GM18870 (cell line): ENCODE results near the gene PKP1.
"Not testable (repeated sequence)": the region's sequence is repeated elsewhere in the genome, so short reads cannot be mapped to it uniquely, and the experiment has no call there.

Experiments
- ATAC-seq: cut with Tn5 transposase; IDR thresholded peaks from one replicate; pipeline ENCODE4 v1.9.1; 2021; ENCODE audit warnings: moderate library complexity; ENCODE audit not compliant: unreplicated experiment

PKP1 gene, protein sequence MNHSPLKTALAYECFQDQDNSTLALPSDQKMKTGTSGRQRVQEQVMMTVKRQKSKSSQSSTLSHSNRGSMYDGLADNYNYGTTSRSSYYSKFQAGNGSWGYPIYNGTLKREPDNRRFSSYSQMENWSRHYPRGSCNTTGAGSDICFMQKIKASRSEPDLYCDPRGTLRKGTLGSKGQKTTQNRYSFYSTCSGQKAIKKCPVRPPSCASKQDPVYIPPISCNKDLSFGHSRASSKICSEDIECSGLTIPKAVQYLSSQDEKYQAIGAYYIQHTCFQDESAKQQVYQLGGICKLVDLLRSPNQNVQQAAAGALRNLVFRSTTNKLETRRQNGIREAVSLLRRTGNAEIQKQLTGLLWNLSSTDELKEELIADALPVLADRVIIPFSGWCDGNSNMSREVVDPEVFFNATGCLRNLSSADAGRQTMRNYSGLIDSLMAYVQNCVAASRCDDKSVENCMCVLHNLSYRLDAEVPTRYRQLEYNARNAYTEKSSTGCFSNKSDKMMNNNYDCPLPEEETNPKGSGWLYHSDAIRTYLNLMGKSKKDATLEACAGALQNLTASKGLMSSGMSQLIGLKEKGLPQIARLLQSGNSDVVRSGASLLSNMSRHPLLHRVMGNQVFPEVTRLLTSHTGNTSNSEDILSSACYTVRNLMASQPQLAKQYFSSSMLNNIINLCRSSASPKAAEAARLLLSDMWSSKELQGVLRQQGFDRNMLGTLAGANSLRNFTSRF

GRCh38 chr1:201282931-201283829 is at the start of gene PKP1:
TSS of gene PKP1 (plus strand) at chr1:201283506. CDS start at chr1:201283703, 197 bp downstream.
- ATAC-seq, result no peak

DNA sequence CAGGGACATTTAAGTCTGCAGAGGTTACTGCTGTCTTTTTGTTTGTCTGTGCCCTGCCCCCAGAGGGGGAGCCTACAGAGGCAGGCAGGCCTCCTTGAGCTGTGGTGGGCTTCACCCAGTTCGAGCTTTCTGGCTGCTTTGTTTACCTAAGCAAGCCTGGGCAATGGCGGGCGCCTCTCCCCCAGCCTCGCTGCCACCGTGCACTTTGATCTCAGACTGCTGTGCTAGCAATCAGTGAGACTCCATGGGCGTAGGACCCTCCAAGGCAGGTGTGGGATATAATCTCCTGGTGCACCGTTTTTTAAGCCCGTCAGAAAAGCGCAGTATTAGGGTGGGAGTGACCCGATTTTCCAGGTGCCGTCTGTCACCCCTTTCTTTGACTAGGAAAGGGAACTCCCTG is 43.7 kb upstream of the PKP1 start:
- not testable (repeated sequence) for ATAC-seq

DNA sequence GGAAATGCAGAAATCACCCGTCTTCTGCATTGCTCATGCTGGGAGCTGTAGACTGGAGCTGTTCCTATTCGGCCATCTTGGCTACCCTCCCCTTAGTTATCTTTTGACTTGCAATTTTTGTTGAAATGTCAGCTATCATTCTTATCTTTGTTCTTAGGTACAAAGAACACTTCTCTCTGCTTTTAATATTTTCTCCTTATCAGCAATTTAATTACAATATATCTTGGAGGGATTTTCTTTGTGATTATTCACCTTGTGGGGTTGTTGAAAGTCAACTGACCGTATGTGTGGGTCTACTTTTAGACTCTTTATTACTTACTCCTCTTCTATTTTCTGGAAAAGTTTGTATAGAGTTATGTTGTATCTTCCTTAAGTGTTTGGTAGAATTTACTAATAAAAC is 43.1 kb upstream of the PKP1 start:
- no peak for ATAC-seq

DNA sequence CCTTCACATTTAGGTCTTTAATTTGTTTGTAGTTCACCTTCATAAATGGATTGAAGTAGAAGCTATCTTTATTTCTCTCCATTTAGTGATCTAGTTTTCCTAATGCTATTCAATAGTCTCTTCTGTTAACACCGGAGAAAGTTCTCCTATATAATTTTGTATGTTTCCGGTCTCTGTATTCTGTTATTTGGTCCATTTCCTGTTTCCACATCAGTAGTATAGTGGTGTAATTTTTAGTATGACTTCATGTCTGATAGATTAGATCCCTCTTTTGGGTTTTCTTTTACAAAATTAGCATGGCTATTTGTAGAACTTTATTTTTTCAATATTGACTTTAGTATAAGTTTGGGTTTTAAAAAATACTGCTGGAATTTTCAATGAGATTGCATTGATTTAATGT is 41.6 kb upstream of the PKP1 start:
- ATAC-seq, result no peak

DNA sequence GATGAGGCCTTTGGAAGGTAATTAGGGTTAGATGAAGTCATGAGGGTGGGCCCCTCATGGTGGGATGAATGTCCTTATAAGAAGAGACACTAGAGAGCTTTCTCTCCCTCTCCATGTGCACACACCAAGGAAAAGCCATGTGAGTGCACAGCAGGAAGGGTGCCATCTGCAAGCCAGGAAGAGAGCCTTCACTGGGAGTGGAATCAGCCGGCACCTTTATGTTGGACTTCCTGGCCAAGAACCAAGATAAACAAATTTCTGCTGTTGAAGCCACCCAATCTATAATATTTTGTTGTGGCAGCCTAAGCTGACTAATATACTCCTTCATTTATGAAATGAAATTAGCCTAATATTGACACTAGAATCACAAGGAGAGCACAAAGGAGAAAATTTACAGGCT is 38.2 kb upstream of the PKP1 start:
- ATAC-seq, result no peak

- ATAC-seq, result no peak
Observed at GRCh38 chr1:201248721-201249559, 34.4 kb upstream of the PKP1 start.

GRCh38 chr1:201250326-201251011 is 32.8 kb upstream of the PKP1 start:
- ATAC-seq, result no peak

DNA sequence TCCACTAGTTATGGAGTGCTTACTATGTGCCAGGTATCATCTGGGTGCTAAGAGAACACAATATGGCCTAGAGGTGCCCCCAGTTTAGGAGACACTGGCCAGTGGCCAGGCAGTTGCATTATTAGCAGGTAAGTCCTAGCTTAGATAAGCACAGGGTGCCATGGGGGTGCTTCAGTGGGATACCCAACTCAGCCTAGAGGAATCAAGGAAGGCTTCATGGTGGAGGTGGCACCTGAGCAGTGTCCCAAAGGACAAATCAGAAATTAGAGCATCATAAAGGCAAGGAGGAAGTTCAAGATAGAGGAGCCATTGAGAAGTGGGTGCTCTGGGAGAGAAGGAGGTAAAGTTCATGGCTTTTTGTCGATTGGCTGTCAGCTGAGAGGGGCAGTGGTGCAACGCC is 31.9 kb upstream of the PKP1 start:
- ATAC-seq, result no peak

GRCh38 chr1:201251851-201252430 is 31.4 kb upstream of the PKP1 start:
- ATAC-seq, result no peak

DNA sequence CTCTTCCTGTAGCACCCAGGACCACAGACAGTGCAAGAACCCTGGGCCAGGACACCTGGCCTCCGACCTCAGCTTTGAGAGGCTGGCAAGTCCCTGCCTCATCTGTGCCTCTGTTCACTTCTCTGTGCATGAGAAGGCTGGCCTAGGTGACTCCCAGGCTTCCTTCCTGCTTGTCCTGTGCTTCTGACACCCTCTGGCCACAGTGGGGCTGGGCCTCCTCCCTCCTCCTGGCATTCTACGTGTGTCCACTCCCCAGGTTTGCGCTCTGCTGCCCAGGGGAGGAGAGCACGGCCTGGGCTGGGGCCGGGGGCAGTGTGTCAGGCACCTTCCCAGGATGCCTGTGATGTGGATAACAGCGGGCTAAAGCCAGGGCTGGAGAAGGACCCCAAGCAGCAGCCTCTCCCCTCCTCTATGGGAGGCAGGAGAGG is 30.3 kb upstream of the PKP1 start:
- ATAC-seq, result no peak

- ATAC-seq, result no peak
Observed at GRCh38 chr1:201253411-201253810, 29.9 kb upstream of the PKP1 start.

DNA sequence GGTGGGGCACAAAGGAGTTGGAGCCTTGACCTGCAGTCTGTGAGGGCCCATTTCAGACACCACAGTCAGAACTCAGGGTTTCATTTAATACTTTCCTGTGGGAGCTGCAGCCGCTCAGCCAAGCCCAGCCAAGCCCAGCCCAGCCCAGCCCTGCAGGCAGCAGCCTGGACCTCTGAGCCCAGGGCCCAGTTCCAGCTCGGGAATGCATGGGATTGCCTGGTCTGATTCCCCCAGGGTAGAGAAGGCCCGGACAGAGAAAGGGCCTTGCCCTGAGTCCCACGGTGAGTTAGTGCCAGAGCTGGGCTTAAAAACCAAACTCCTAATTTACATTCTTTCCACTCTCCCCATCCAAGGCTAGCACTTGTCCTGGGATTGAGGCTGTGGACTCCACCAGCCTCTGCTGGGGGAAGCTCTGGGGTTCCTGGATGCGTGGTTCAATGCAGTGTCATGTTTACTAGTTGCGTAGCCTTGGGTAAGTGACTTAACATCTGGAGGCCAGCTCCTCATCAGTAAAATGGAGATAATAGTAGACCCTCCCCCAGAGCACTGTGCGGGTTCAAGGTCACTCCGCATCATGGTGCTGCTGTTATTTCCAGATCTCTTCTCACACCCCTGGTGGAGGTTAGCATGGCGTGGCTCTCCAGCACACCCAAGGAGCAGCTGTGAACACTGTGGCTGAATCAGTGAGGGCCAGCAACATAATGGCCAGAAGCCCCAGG is 29.2 kb upstream of the PKP1 start:
- no peak for ATAC-seq

DNA sequence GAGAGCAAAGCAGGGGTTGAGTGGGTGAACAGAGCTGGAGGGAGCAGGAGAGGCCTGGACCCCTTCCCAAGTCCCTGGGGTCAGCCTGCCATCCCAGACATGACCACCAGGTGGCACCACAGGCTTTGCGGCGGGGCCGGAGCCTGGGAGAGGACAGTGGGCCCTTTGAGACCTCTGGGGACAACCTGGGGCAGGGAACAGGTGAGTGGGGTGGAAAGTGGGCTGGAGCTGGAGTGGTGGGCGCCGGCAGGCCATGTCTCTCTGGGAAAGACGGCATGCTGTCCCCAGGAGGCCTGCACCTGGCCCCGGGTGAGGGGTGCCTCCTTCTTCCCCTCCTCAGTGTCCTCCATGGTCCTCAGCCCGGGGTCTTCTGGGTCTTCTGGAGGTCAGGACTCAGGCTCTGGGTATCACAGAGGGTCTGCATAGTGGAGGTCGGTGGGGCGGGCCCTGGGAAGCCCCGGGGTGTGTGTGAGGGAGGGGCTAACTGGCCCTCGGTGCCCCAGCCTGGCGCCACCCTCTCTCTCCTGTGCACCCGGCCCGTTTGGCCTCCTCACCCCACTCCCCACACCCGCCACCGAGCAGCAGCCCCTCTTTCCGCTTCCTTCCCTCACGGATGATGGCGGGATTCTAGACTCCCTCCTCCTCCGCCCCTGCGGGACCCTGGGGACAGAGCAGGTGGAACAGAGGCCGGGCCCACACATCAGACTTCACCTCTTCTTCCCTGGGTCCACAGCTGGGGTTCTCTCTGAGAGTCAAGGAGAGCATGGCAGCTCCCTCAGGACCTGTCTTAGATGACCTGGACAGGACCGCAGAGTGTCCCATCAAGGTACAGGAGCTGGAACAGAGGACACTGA is 28.5 kb upstream of the PKP1 start:
- ATAC-seq, result no peak

DNA sequence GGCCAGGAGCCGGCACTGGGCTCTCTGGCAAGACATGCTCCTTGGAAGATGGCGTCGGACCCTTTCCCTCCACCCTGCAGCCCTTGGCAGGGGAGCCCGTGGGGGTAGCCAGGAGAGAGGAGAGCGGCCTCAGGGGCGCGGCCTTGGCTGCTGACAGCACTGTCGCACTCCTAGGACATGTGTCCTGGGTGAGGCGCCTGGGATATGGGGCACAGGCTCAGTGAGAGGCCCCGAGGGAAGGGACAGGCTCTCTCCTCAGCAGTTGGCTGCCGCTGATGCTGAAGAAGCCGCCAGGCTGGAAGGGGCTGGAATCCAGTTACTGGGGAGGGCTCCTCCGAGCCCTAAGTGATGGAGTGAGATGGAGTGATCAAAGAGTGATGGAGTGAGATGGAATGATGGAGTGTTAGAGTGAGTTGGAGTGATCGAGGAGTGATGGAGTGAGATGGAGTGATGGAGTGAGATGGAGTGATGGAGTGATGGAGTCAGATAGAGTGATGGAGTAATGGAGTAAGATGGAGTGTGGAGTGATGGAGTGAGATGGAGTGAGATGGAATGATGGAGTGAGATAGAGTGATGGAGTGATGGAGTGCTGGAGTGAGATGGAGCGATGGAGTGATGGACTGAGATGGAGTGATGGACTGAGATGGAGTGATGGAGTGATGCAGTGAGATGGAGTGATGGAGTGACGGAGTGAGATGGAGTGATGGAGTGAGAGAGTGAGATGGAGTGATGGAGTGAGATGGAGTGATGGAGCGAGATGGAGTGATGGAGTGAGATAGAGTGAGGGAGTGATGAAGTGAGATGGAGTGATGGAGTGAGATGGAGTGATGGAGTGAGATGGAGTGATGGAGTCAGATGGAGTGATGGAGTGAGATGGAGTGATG is 27.6 kb upstream of the PKP1 start:
- no peak for ATAC-seq

GRCh38 chr1:201258132-201258531 is 25.2 kb upstream of the PKP1 start:
- ATAC-seq, result not testable (repeated sequence)

- no peak for ATAC-seq
Observed at GRCh38 chr1:201258763-201259230, 24.5 kb upstream of the PKP1 start.
